ENCODE measurements around the gene CNNM1.

DNA sequence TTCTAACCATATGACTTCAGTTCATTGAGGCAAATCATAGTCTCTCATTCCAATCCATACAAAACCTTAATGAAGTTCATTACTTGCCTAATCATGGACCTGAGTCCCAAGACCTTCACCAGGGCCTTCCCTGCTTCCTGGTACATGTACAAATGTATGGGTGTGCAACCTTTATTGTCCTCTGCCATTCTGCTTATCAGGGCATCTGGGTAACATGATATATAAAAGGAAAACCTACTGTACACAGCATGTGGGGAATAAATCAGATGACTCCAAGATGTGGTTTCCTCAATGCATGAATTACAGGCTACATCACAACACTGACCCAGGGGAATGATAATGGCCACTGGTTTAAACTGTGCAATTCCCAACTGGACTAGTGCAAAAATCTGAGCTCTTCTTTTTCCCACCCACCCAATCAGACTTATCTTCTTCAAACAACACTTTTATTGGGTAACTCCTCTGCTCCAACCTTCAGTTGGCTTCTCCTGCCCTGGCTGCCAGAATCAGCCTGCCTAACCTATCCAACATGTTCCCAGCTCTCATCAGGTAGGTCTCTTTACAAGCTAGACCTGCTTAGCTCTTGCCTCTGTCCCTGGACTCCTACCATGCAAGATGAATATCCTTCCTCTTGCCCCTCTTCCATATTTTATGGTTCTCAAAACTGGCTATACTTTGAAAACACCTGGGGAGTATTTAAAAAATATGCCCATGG is 89.9 kb downstream of the CNNM1 start:
- TF ChIP-seq, protein P1, sequence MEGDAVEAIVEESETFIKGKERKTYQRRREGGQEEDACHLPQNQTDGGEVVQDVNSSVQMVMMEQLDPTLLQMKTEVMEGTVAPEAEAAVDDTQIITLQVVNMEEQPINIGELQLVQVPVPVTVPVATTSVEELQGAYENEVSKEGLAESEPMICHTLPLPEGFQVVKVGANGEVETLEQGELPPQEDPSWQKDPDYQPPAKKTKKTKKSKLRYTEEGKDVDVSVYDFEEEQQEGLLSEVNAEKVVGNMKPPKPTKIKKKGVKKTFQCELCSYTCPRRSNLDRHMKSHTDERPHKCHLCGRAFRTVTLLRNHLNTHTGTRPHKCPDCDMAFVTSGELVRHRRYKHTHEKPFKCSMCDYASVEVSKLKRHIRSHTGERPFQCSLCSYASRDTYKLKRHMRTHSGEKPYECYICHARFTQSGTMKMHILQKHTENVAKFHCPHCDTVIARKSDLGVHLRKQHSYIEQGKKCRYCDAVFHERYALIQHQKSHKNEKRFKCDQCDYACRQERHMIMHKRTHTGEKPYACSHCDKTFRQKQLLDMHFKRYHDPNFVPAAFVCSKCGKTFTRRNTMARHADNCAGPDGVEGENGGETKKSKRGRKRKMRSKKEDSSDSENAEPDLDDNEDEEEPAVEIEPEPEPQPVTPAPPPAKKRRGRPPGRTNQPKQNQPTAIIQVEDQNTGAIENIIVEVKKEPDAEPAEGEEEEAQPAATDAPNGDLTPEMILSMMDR (IDR thresholded peaks at IDR 0.05; ENCODE audit: insufficient read depth, low read depth, low read length), result no peak
- TF ChIP-seq EZH2 (IDR thresholded peaks at IDR 0.05; ENCODE audit: insufficient read depth, low read length), result no peak

Measured in astrocyte (in vitro differentiated cells and primary cell).